ENCODE data around the gene ZC3H7B. TPM values are rescaled to one million over a fixed set of nuclear protein-coding genes. Genes with fewer than 3 reads are reported as not detected.

ZC3H7B gene
- total RNA-seq, 1 experiment from 2014 or later: 42.0 TPM

DNA sequence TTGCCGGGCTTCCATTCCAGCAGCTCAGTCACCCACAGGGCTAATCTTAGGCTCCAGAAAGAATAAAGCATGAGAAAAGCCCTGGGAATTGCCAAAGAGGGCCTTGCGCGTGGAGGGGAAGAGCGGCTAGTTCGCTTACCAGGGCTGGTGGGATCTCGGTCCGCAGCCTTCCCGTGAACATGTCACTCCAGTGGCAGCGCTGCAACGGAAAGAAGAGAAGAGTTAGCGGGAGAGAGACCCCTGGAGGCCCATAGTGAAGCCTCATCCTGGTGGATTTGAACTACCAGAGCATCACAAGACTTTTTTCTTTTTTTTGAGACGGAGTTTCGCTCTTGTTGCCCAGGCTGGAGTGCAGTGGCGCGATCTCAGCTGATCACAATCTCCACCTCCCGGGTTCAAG is 33.4 kb upstream of the ZC3H7B start:
- no peak overlapping the region for H2AFZ ChIP-seq (ENCODE audit: low read depth, low read length, poor library complexity, severe bottlenecking)
- ChIA-PET POLR2A (no interaction called here), RAD21 (ENCODE audit: low non-redundant PET in 1 of 2, low total read pairs in 2 of 2, uncharacterized antibody in 2 of 2, unreplicated experiment in 2 of 2) (interaction anchor here in 1 of 2 experiments (0.6 kb wide), 1 partner anchor 114 kb away, joined by 3 read pairs; the partner anchor contains the start of gene TEF), CTCF (no interaction called here)
- H3K27ac ChIP-seq (ENCODE audit: low read depth, low read length): no peak overlapping the region
- no peaks in the 10 kb centered on the region for H3K27me3 ChIP-seq (ENCODE audit: insufficient read depth, low read length)
- H3K4me2 ChIP-seq (ENCODE audit: low read length): no peak overlapping the region
- intact Hi-C loops (cut with micrococcal nuclease): no loop called here
- no peak overlapping the region for H3K9ac ChIP-seq (ENCODE audit: low read length)
- H3K36me3 ChIP-seq (ENCODE audit: control insufficient read depth in 1 of 2, insufficient read depth in 2 of 2, low read length in 2 of 2): peaks cover 54 to 72% of the 10 kb centered on the region in 2 experiments
- no peaks in the 10 kb centered on the region for H3K4me1 ChIP-seq (ENCODE audit: control insufficient read depth in 1 of 2, insufficient read depth in 2 of 2, low read length in 2 of 2)
- TF ChIP-seq EZH2phosphoT487 (IDR thresholded peaks at IDR 0.05; ENCODE audit: borderline replicate concordance) (no peak), SRF (IDR thresholded peaks at IDR 0.05; ENCODE audit: low read depth) (no peak), RAD21 (IDR thresholded peaks at IDR 0.05; ENCODE audit: low read depth) (no peak), POLR2AphosphoS5 (IDR thresholded peaks at IDR 0.05; ENCODE audit: low read depth, low read length) (no peak), YY1 (IDR thresholded peaks at IDR 0.05; ENCODE audit: extremely low read depth, insufficient replicate concordance, low read depth, low read length) (no peak), ELF1 (IDR thresholded peaks at IDR 0.05; ENCODE audit: borderline replicate concordance, low read depth) (no peak), EGR1 (IDR thresholded peaks at IDR 0.05; ENCODE audit: low read depth) (no peak), SP1 (IDR thresholded peaks at IDR 0.05; ENCODE audit: low read depth) (no peak), FOSL1 (IDR thresholded peaks at IDR 0.05; ENCODE audit: low read depth) (no peak), TCF7L2 (IDR thresholded peaks at IDR 0.05; ENCODE audit: borderline replicate concordance, extremely low read depth, insufficient read depth, insufficient read length) (no peak), ZFX (IDR thresholded peaks at IDR 0.05) (no peak)
- TF ChIP-seq, protein P1, sequence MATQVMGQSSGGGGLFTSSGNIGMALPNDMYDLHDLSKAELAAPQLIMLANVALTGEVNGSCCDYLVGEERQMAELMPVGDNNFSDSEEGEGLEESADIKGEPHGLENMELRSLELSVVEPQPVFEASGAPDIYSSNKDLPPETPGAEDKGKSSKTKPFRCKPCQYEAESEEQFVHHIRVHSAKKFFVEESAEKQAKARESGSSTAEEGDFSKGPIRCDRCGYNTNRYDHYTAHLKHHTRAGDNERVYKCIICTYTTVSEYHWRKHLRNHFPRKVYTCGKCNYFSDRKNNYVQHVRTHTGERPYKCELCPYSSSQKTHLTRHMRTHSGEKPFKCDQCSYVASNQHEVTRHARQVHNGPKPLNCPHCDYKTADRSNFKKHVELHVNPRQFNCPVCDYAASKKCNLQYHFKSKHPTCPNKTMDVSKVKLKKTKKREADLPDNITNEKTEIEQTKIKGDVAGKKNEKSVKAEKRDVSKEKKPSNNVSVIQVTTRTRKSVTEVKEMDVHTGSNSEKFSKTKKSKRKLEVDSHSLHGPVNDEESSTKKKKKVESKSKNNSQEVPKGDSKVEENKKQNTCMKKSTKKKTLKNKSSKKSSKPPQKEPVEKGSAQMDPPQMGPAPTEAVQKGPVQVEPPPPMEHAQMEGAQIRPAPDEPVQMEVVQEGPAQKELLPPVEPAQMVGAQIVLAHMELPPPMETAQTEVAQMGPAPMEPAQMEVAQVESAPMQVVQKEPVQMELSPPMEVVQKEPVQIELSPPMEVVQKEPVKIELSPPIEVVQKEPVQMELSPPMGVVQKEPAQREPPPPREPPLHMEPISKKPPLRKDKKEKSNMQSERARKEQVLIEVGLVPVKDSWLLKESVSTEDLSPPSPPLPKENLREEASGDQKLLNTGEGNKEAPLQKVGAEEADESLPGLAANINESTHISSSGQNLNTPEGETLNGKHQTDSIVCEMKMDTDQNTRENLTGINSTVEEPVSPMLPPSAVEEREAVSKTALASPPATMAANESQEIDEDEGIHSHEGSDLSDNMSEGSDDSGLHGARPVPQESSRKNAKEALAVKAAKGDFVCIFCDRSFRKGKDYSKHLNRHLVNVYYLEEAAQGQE (IDR thresholded peaks at IDR 0.05; ENCODE audit: low read depth): no peak
- TF ChIP-seq, protein P2, sequence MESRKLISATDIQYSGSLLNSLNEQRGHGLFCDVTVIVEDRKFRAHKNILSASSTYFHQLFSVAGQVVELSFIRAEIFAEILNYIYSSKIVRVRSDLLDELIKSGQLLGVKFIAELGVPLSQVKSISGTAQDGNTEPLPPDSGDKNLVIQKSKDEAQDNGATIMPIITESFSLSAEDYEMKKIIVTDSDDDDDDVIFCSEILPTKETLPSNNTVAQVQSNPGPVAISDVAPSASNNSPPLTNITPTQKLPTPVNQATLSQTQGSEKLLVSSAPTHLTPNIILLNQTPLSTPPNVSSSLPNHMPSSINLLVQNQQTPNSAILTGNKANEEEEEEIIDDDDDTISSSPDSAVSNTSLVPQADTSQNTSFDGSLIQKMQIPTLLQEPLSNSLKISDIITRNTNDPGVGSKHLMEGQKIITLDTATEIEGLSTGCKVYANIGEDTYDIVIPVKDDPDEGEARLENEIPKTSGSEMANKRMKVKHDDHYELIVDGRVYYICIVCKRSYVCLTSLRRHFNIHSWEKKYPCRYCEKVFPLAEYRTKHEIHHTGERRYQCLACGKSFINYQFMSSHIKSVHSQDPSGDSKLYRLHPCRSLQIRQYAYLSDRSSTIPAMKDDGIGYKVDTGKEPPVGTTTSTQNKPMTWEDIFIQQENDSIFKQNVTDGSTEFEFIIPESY (IDR thresholded peaks at IDR 0.05; ENCODE audit: extremely low read depth, insufficient replicate concordance, low read length): no peak
- H4K20me1 ChIP-seq (ENCODE audit: insufficient read depth): no peaks in the 10 kb centered on the region
- DNase-seq (ENCODE audit: low read depth, low spot score) (no peak), ATAC-seq (no peak)
- H3K9me2 ChIP-seq (ENCODE audit: insufficient read depth): no peaks in the 10 kb centered on the region
- no peak overlapping the region for H3K4me3 ChIP-seq (replicated peaks in 1 of 2; ENCODE audit: low read depth in 1 of 2, low read length in 2 of 2)
- peaks cover 64% of the 10 kb centered on the region; the same call in 1 of the 2 replicates for H3K79me2 ChIP-seq (ENCODE audit: insufficient read depth, low read length)
- no peaks in the 10 kb centered on the region for H3K9me3 ChIP-seq (ENCODE audit: control insufficient read depth in 1 of 2, insufficient read depth in 1 of 2, low read depth in 1 of 2, low read length in 2 of 2)
- BruUV-seq (replicated peaks): no TSS peak

All from HCT116 (cell line).